ENCODE measurements around the gene PTPN13. TPM values are rescaled to one million over a fixed set of nuclear protein-coding genes. Genes with fewer than 3 reads are reported as not detected.

The PTPN13 gene
- total and polyA plus RNA-seq, 4 donors: 0.36 to 3.2 (median 1.2) TPM

DNA sequence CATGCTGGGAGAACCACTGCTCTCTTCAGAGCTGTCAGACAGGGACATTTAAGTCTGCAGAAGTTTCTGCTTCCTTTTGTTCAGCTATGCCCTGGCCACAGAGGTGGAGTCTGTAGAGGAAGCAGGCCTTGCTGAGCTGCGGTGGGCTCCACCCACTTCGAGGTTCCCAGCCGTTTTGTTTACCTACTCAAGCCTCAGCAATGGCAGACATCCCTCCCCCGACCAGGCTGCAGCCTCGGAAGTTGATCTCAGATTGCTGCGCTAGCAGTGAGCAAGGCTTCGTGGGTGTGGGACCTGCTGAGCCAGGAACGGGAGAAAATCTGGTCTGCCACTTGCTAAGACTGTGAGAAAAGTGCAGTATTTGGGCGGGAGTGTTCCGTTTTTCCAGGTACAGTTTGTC is 136.2 kb downstream of the PTPN13 start:
- Histone ChIP-seq H3K4me3 (ENCODE audit: low read depth in 1 of 3, low read length in 3 of 3) (no peak overlapping the region), H3K27ac (ENCODE audit: low read depth in 1 of 2, low read length in 2 of 2) (no peak overlapping the region), H3K4me1 (ENCODE audit: control insufficient read depth in 4 of 4, insufficient read depth in 4 of 4, low read length in 3 of 4) (no peaks in the 10 kb centered on the region), H3K36me3 (ENCODE audit: control insufficient read depth in 4 of 4, insufficient read depth in 3 of 4, low read depth in 1 of 4, low read length in 3 of 4) (no peaks in the 10 kb centered on the region), H3K9ac (ENCODE audit: low read depth in 1 of 2, low read length in 2 of 2) (no peak overlapping the region), H3K27me3 (ENCODE audit: control insufficient read depth in 4 of 4, insufficient read depth in 4 of 4, low read length in 3 of 4) (peaks cover 0 to 2% (median 0%) of the 10 kb centered on the region in 4 donors), H3K9me3 (ENCODE audit: control insufficient read depth in 4 of 4, low read length in 3 of 4) (no peaks in the 10 kb centered on the region)
- TF ChIP-seq, protein P1, sequence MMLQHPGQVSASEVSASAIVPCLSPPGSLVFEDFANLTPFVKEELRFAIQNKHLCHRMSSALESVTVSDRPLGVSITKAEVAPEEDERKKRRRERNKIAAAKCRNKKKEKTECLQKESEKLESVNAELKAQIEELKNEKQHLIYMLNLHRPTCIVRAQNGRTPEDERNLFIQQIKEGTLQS (IDR thresholded peaks at IDR 0.05): no peak
- no peak for TF ChIP-seq EGR1 (IDR thresholded peaks at IDR 0.05; ENCODE audit: low read depth in 2 of 2)
- TF ChIP-seq SP1 (IDR thresholded peaks at IDR 0.05): no peak
- TF ChIP-seq, protein P2, sequence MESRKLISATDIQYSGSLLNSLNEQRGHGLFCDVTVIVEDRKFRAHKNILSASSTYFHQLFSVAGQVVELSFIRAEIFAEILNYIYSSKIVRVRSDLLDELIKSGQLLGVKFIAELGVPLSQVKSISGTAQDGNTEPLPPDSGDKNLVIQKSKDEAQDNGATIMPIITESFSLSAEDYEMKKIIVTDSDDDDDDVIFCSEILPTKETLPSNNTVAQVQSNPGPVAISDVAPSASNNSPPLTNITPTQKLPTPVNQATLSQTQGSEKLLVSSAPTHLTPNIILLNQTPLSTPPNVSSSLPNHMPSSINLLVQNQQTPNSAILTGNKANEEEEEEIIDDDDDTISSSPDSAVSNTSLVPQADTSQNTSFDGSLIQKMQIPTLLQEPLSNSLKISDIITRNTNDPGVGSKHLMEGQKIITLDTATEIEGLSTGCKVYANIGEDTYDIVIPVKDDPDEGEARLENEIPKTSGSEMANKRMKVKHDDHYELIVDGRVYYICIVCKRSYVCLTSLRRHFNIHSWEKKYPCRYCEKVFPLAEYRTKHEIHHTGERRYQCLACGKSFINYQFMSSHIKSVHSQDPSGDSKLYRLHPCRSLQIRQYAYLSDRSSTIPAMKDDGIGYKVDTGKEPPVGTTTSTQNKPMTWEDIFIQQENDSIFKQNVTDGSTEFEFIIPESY (IDR thresholded peaks at IDR 0.05): no peak
- TF ChIP-seq FOXA2 (IDR thresholded peaks at IDR 0.05): no peak
- no peak for TF ChIP-seq GABPA (IDR thresholded peaks at IDR 0.05 in 1 of 2, conservative IDR thresholded peaks at IDR 0.05 in 1 of 2)
- TF ChIP-seq, protein P3, sequence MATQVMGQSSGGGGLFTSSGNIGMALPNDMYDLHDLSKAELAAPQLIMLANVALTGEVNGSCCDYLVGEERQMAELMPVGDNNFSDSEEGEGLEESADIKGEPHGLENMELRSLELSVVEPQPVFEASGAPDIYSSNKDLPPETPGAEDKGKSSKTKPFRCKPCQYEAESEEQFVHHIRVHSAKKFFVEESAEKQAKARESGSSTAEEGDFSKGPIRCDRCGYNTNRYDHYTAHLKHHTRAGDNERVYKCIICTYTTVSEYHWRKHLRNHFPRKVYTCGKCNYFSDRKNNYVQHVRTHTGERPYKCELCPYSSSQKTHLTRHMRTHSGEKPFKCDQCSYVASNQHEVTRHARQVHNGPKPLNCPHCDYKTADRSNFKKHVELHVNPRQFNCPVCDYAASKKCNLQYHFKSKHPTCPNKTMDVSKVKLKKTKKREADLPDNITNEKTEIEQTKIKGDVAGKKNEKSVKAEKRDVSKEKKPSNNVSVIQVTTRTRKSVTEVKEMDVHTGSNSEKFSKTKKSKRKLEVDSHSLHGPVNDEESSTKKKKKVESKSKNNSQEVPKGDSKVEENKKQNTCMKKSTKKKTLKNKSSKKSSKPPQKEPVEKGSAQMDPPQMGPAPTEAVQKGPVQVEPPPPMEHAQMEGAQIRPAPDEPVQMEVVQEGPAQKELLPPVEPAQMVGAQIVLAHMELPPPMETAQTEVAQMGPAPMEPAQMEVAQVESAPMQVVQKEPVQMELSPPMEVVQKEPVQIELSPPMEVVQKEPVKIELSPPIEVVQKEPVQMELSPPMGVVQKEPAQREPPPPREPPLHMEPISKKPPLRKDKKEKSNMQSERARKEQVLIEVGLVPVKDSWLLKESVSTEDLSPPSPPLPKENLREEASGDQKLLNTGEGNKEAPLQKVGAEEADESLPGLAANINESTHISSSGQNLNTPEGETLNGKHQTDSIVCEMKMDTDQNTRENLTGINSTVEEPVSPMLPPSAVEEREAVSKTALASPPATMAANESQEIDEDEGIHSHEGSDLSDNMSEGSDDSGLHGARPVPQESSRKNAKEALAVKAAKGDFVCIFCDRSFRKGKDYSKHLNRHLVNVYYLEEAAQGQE (IDR thresholded peaks at IDR 0.05): no peak
- TF ChIP-seq YY1 (IDR thresholded peaks at IDR 0.05): no peak
- no peak for TF ChIP-seq HNF4G (IDR thresholded peaks at IDR 0.05)
- no peak for TF ChIP-seq RXRA (IDR thresholded peaks at IDR 0.05)
- TF ChIP-seq JUND (IDR thresholded peaks at IDR 0.05): no peak
- TF ChIP-seq HNF4A (conservative IDR thresholded peaks at IDR 0.05): no peak
- TF ChIP-seq, protein P4, sequence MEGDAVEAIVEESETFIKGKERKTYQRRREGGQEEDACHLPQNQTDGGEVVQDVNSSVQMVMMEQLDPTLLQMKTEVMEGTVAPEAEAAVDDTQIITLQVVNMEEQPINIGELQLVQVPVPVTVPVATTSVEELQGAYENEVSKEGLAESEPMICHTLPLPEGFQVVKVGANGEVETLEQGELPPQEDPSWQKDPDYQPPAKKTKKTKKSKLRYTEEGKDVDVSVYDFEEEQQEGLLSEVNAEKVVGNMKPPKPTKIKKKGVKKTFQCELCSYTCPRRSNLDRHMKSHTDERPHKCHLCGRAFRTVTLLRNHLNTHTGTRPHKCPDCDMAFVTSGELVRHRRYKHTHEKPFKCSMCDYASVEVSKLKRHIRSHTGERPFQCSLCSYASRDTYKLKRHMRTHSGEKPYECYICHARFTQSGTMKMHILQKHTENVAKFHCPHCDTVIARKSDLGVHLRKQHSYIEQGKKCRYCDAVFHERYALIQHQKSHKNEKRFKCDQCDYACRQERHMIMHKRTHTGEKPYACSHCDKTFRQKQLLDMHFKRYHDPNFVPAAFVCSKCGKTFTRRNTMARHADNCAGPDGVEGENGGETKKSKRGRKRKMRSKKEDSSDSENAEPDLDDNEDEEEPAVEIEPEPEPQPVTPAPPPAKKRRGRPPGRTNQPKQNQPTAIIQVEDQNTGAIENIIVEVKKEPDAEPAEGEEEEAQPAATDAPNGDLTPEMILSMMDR (IDR thresholded peaks at IDR 0.05; ENCODE audit: low read depth, low read length, missing input control): no peak
- TF ChIP-seq, protein P5, sequence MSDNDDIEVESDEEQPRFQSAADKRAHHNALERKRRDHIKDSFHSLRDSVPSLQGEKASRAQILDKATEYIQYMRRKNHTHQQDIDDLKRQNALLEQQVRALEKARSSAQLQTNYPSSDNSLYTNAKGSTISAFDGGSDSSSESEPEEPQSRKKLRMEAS (IDR thresholded peaks at IDR 0.05): no peak
- TF ChIP-seq TAF1 (conservative IDR thresholded peaks at IDR 0.05): no peak
- TF ChIP-seq RAD21 (IDR thresholded peaks at IDR 0.05): no peak
- no peak for TF ChIP-seq FOXA1 (IDR thresholded peaks at IDR 0.05)
- WGBS: 75% methylated on average over 10 of the region's 10 CpGs
- DNase-seq (ENCODE audit: low spot score): no peak

All from liver (tissue), 9 donors.